CD4-positive, alpha-beta T cell (primary cell): ENCODE data around the gene CEP112. TPM values are rescaled to one million over a fixed set of nuclear protein-coding genes. Genes with fewer than 3 reads are reported as not detected.

ENCODE experiments used
- ATAC-seq: fragments of 200-7000 bp; cut with Tn5 transposase; one replicate; pipeline ENCODE4 v1.10.0; 2022; ENCODE audit warnings: mild to moderate bottlenecking; ENCODE audit not compliant: poor library complexity
- CTCF ChIA-PET: fragments of 350-600 bp; sonication (Branson Sonifier 250); formaldehyde crosslinking; loops from one replicate; lab custom pipeline; 2021; ENCODE audit warnings: antibody characterized with exemption, inconsistent platforms; lab: Charles Lee
- POLR2A ChIA-PET: fragments of 350-600 bp; sonication (Branson Sonifier 250); formaldehyde crosslinking; loops from one replicate; lab custom pipeline; 2021; ENCODE audit warnings: antibody characterized with exemption, inconsistent platforms; lab: Charles Lee
- DNase-seq, 14 experiments: peaks; one replicate each; pipeline ENCODE4 v3.0.0-alpha.2; 2013 to 2020; ENCODE audit warnings: mixed read lengths in 2 of 14
- H3K27ac ChIP-seq, 2 donors: one replicate each; pipeline versions ENCODE4 v1.5.1 to v1.7.0; 2013; ENCODE audit warnings: low read length in 2 of 2, low read depth in 1 of 2, mild to moderate bottlenecking in 1 of 2
- H3K27me3 ChIP-seq, 2 experiments: 1 replicate in 1 of 2; 2 replicates in 1 of 2; pipeline versions ENCODE4 v1.6.1 to v1.7.0; 2013; ENCODE audit warnings: low read length in 2 of 2, control low read depth in 1 of 2, mild to moderate bottlenecking in 1 of 2, moderate library complexity in 1 of 2; ENCODE audit not compliant: insufficient read depth in 2 of 2, control insufficient read depth in 1 of 2
- H3K36me3 ChIP-seq: one replicate; pipeline ENCODE4 v1.6.1; 2013; ENCODE audit warnings: low read length, control low read depth; ENCODE audit not compliant: insufficient read depth
- H3K4me1 ChIP-seq: one replicate; pipeline ENCODE4 v1.6.1; 2013; ENCODE audit warnings: low read length, control low read depth; ENCODE audit not compliant: insufficient read depth
- H3K4me3 ChIP-seq: one replicate; pipeline ENCODE4 v1.5.1; 2013; ENCODE audit warnings: mild to moderate bottlenecking, low read length, moderate library complexity
- H3K9me3 ChIP-seq, 2 experiments: 1 replicate in 1 of 2; 2 replicates in 1 of 2; pipeline versions ENCODE4 v1.6.1 to v1.7.0; 2013; ENCODE audit warnings: low read length in 2 of 2, mild to moderate bottlenecking in 2 of 2, control low read depth in 1 of 2, moderate library complexity in 1 of 2; ENCODE audit not compliant: control insufficient read depth in 1 of 2, insufficient read depth in 1 of 2
- H3K27ac Mint-ChIP-seq: one replicate; pipeline ENCODE4 v1.8.0; 2020; ENCODE audit warnings: mixed read lengths
- H3K27me3 Mint-ChIP-seq: one replicate; pipeline ENCODE4 v1.8.0; 2021; ENCODE audit warnings: mixed read lengths
- H3K36me3 Mint-ChIP-seq: one replicate; pipeline ENCODE4 v1.8.0; 2021; ENCODE audit warnings: low read depth, mixed read lengths
- H3K4me1 Mint-ChIP-seq: one replicate; pipeline ENCODE4 v1.8.0; 2021; ENCODE audit warnings: low read depth, mixed read lengths
- H3K4me3 Mint-ChIP-seq: one replicate; pipeline ENCODE4 v1.8.0; 2020; ENCODE audit warnings: mild to moderate bottlenecking, mixed read lengths
- H3K9me3 Mint-ChIP-seq: one replicate; pipeline ENCODE4 v1.8.0; 2020; ENCODE audit warnings: mixed read lengths
- intact Hi-C, 2 experiments: fragments of 100-400 bp; cut with DNase I in 1 of 2; cut with micrococcal nuclease in 1 of 2; formaldehyde crosslinking; loops; one replicate each; pipeline versions ENCODE4 v1.15.1 to v1.9.0; 2023 to 2025; cut with DNase I, micrococcal nuclease
- total RNA-seq, 174 experiments: library from RNA in 2 of 174; stranded (reverse) in 2 of 174; gene quantifications; one replicate each; pipeline ENCODE4 v1.2.3 and lab custom pipeline; 2021 to 2026
- TF ChIP-seq, protein P1 (sequence below): fragments of 200-600 bp; IDR thresholded peaks from one replicate; pipeline ENCODE4 v1.8.0; 2022; ENCODE audit warnings: antibody characterized with exemption, mild to moderate bottlenecking

The CEP112 gene
- total RNA-seq, 2 experiments from 2014 or later: 1.6 to 2.2 TPM

GRCh38 chr17:66227212-66228045, 35.5 kb upstream of the CEP112 start:
- Histone ChIP-seq H3K27ac (no peak overlapping the region), H3K36me3 (no peaks in the 10 kb centered on the region), H3K4me3 (no peak overlapping the region), H3K4me1 (no peaks in the 10 kb centered on the region), H3K9me3 (peaks cover 0 to 1% of the 10 kb centered on the region in 2 experiments), H3K27me3 (no peaks in the 10 kb centered on the region)
- no peak overlapping the region for H3K27ac Mint-ChIP-seq
- no peaks in the 10 kb centered on the region for H3K36me3 Mint-ChIP-seq
- POLR2A ChIA-PET: no interaction called here
- intact Hi-C loops: no loop called here
- H3K27me3 Mint-ChIP-seq: no peaks in the 10 kb centered on the region
- DNase-seq (no peak), ATAC-seq (no peak)
- H3K4me1 Mint-ChIP-seq: no peaks in the 10 kb centered on the region
- CTCF ChIA-PET: interaction anchor here (1.3 kb wide), 1 partner anchor 23 kb away, joined by 3 read pairs; no protein-coding TSS in a partner anchor
- no peaks in the 10 kb centered on the region for H3K9me3 Mint-ChIP-seq
- TF ChIP-seq, protein P1, sequence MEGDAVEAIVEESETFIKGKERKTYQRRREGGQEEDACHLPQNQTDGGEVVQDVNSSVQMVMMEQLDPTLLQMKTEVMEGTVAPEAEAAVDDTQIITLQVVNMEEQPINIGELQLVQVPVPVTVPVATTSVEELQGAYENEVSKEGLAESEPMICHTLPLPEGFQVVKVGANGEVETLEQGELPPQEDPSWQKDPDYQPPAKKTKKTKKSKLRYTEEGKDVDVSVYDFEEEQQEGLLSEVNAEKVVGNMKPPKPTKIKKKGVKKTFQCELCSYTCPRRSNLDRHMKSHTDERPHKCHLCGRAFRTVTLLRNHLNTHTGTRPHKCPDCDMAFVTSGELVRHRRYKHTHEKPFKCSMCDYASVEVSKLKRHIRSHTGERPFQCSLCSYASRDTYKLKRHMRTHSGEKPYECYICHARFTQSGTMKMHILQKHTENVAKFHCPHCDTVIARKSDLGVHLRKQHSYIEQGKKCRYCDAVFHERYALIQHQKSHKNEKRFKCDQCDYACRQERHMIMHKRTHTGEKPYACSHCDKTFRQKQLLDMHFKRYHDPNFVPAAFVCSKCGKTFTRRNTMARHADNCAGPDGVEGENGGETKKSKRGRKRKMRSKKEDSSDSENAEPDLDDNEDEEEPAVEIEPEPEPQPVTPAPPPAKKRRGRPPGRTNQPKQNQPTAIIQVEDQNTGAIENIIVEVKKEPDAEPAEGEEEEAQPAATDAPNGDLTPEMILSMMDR: no peak
- H3K4me3 Mint-ChIP-seq: no peak overlapping the region

DNA sequence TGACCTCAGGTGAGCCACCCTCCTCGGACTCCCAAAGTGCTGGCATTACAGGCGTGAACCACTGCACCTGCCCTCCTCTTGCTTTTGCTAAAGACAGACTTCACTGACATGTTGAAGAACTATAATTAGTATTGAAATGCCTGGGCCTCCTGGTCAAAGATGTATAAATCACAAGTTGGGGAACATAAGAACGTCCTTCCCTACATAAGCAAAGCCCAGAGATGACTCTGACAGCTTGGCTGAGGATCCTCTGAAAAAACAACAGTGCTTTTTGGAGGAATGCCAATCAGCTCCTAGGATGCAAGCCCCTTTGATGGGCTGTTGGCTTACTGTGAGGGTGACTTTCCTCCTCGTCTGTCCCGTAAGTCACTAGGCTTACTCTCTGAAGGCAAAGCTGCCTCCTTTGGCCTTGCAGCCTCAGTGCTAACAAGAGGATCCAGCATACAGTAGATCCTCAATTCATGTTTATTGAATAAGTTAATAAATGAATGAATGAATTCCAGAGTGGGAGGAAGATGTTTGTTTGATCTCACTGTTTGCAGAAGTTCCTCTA, 30.9 kb upstream of the CEP112 start:
- Histone ChIP-seq H3K27me3 (no peaks in the 10 kb centered on the region), H3K4me1 (no peaks in the 10 kb centered on the region), H3K36me3 (no peaks in the 10 kb centered on the region), H3K4me3 (no peak overlapping the region), H3K9me3 (peaks cover 0 to 9% of the 10 kb centered on the region in 2 experiments), H3K27ac (no peak overlapping the region)
- DNase-seq (no peak), ATAC-seq (no peak)
- H3K36me3 Mint-ChIP-seq: no peaks in the 10 kb centered on the region
- H3K27me3 Mint-ChIP-seq: no peaks in the 10 kb centered on the region
- CTCF ChIA-PET: interaction anchor here (0.6 to 0.7 kb wide), 2 partner anchors 127 to 186 kb away, joined by 3 read pairs; no protein-coding TSS in a partner anchor
- H3K4me3 Mint-ChIP-seq: no peak overlapping the region
- intact Hi-C loops: no loop called here
- no peaks in the 10 kb centered on the region for H3K4me1 Mint-ChIP-seq
- TF ChIP-seq, protein P1: no peak
- POLR2A ChIA-PET: no interaction called here
- H3K27ac Mint-ChIP-seq: no peak overlapping the region
- H3K9me3 Mint-ChIP-seq: no peaks in the 10 kb centered on the region

GRCh38 chr17:66221755-66222530, 30.0 kb upstream of the CEP112 start:
- TF ChIP-seq, protein P1: no peak
- H3K4me1 Mint-ChIP-seq: no peaks in the 10 kb centered on the region
- no peaks in the 10 kb centered on the region for H3K36me3 Mint-ChIP-seq
- no peak for DNase-seq
- H3K9me3 Mint-ChIP-seq: no peaks in the 10 kb centered on the region
- no peak for ATAC-seq
- Histone ChIP-seq H3K27me3 (no peaks in the 10 kb centered on the region), H3K36me3 (no peaks in the 10 kb centered on the region), H3K9me3 (peaks cover 0 to 9% of the 10 kb centered on the region in 2 experiments), H3K4me3 (no peak overlapping the region), H3K4me1 (no peaks in the 10 kb centered on the region), H3K27ac (no peak overlapping the region)
- H3K27me3 Mint-ChIP-seq: no peaks in the 10 kb centered on the region
- ChIA-PET POLR2A (no interaction called here), CTCF (interaction anchor here (0.7 kb wide), 1 partner anchor 128 kb away, joined by 3 read pairs; no protein-coding TSS in a partner anchor)
- intact Hi-C loops: no loop called here
- no peak overlapping the region for H3K4me3 Mint-ChIP-seq
- H3K27ac Mint-ChIP-seq: no peak overlapping the region
